A549 (cell line): ENCODE data around the gene MYOM1.

Source experiments
- ESRRA ChIP-seq: fragments of 150-350 bp; IDR thresholded peaks from 2 replicates; pipeline ENCODE4 v1.6.1; 2014; ENCODE audit warnings: mild to moderate bottlenecking, low read length, borderline replicate concordance
- GATA3 ChIP-seq: IDR thresholded peaks from 2 replicates; pipeline ENCODE4 v1.6.1; 2012; ENCODE audit warnings: borderline replicate concordance
- JUN ChIP-seq, 2 experiments: fragments of >200 bp; sonication (Bioruptor Twin); formaldehyde crosslinking; IDR thresholded peaks; 2 replicates in 1 of 2; 3 replicates in 1 of 2; pipeline ENCODE4 v1.6.1; 2016 to 2017
- POLR2A ChIP-seq: IDR thresholded peaks from 2 replicates; pipeline ENCODE4 v1.6.1; 2012; ENCODE audit warnings: mild to moderate bottlenecking, low read length
- RCOR1 ChIP-seq: fragments of 150-350 bp; IDR thresholded peaks from 2 replicates; pipeline ENCODE4 v1.6.1; 2014; ENCODE audit warnings: antibody characterized with exemption, low read length, low read depth
- RNF2 ChIP-seq: fragments of 200-600 bp; sonication (generic); IDR thresholded peaks from 2 replicates; pipeline ENCODE4 v1.6.1; 2016; ENCODE audit warnings: low read depth, mild to moderate bottlenecking, antibody characterized with exemption, moderate library complexity, borderline replicate concordance
- TF ChIP-seq, protein P1 (sequence below): fragments of >200 bp; sonication (Bioruptor Twin); formaldehyde crosslinking; IDR thresholded peaks from 3 replicates; pipeline ENCODE4 v1.5.1; 2016
- TF ChIP-seq, protein P2 (sequence below): fragments of 150-350 bp; IDR thresholded peaks from 2 replicates; pipeline ENCODE4 v1.6.1; 2014; ENCODE audit warnings: low read depth, mild to moderate bottlenecking, low read length

DNA sequence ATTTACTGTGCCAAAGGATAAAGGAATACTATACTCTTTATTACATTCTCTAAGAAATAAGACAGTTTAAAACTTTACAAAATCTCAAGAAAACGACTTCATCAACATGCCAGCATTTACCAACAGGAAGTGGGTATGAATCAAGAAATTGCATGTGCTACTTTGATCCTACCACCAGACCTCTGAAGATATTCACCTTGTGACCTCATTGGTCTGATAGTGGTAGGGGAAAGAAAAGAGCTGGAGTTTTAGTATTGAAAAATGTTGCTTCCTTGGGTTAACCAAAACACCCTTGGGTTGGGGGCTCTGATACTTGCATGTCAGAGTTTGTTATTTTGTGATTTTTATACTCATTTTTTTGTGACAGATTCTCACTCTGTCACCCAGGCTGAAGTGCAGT, 122.7 kb downstream of the MYOM1 start:
- TF ChIP-seq, protein P1, sequence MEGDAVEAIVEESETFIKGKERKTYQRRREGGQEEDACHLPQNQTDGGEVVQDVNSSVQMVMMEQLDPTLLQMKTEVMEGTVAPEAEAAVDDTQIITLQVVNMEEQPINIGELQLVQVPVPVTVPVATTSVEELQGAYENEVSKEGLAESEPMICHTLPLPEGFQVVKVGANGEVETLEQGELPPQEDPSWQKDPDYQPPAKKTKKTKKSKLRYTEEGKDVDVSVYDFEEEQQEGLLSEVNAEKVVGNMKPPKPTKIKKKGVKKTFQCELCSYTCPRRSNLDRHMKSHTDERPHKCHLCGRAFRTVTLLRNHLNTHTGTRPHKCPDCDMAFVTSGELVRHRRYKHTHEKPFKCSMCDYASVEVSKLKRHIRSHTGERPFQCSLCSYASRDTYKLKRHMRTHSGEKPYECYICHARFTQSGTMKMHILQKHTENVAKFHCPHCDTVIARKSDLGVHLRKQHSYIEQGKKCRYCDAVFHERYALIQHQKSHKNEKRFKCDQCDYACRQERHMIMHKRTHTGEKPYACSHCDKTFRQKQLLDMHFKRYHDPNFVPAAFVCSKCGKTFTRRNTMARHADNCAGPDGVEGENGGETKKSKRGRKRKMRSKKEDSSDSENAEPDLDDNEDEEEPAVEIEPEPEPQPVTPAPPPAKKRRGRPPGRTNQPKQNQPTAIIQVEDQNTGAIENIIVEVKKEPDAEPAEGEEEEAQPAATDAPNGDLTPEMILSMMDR = no peak
- TF ChIP-seq, protein P2, sequence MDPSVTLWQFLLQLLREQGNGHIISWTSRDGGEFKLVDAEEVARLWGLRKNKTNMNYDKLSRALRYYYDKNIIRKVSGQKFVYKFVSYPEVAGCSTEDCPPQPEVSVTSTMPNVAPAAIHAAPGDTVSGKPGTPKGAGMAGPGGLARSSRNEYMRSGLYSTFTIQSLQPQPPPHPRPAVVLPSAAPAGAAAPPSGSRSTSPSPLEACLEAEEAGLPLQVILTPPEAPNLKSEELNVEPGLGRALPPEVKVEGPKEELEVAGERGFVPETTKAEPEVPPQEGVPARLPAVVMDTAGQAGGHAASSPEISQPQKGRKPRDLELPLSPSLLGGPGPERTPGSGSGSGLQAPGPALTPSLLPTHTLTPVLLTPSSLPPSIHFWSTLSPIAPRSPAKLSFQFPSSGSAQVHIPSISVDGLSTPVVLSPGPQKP = no peak
- no peak for TF ChIP-seq RNF2
- no peak for TF ChIP-seq RCOR1
- no peak for TF ChIP-seq GATA3
- TF ChIP-seq ESRRA = no peak
- TF ChIP-seq JUN (IDR thresholded peaks at IDR 0.05) = no peak
- TF ChIP-seq POLR2A = no peak
